Fibroblast of lung (primary cell): Measurements from ENCODE around the gene RPL28. TPM values are rescaled to one million over a fixed set of nuclear protein-coding genes. Genes with fewer than 3 reads are reported as not detected.

Source experiments
- DNase-seq, 2 donors: peaks; one replicate each; pipeline versions ENCODE4 v3.0.0 to v3.0.0-alpha.2; 2010; ENCODE audit warnings: low read depth in 2 of 2
- H2AFZ ChIP-seq: 2 replicates; pipeline ENCODE4 v1.5.1; 2012; ENCODE audit warnings: low read length, control low read depth, inconsistent platforms
- H3K27ac ChIP-seq: 2 replicates; pipeline ENCODE4 v1.5.1; 2011; ENCODE audit warnings: low read length, control low read depth; ENCODE audit not compliant: insufficient read depth
- H3K27me3 ChIP-seq: 2 replicates; pipeline ENCODE4 v1.5.1; 2011; ENCODE audit warnings: mild to moderate bottlenecking, low read length; ENCODE audit not compliant: control insufficient read depth, insufficient read depth
- H3K36me3 ChIP-seq: 2 replicates; pipeline ENCODE4 v1.5.1; 2011; ENCODE audit warnings: low read length; ENCODE audit not compliant: control insufficient read depth, insufficient read depth
- H3K4me1 ChIP-seq: 2 replicates; pipeline ENCODE4 v1.5.1; 2011; ENCODE audit warnings: low read length; ENCODE audit not compliant: control insufficient read depth, insufficient read depth; ENCODE audit errors: extremely low read depth
- H3K4me2 ChIP-seq: 2 replicates; pipeline ENCODE4 v1.5.1; 2011; ENCODE audit warnings: low read length, control low read depth; ENCODE audit not compliant: insufficient read depth; ENCODE audit errors: extremely low read depth
- H3K4me3 ChIP-seq, 4 experiments: fragments of 200-600 bp in 1 of 4; sonication (generic) in 1 of 4; replicated peaks in 1 of 4; 2 replicates each; pipeline ENCODE4 v1.5.1; 2011 to 2016; ENCODE audit warnings: low read length in 4 of 4, low read depth in 3 of 4, mild to moderate bottlenecking in 3 of 4, control low read depth in 2 of 4, inconsistent platforms in 1 of 4, mixed read lengths in 1 of 4; ENCODE audit not compliant: insufficient read depth in 1 of 4; ENCODE audit errors: control extremely low read depth in 1 of 4
- H3K79me2 ChIP-seq: 2 replicates; pipeline ENCODE4 v1.5.1; 2012; ENCODE audit warnings: mild to moderate bottlenecking, low read length, inconsistent platforms; ENCODE audit not compliant: control insufficient read depth, insufficient read depth
- H3K9ac ChIP-seq: 2 replicates; pipeline ENCODE4 v1.5.1; 2011; ENCODE audit warnings: mild to moderate bottlenecking, low read length, control low read depth; ENCODE audit not compliant: insufficient read depth
- H3K9me3 ChIP-seq: 2 replicates; pipeline ENCODE4 v1.5.1; 2012; ENCODE audit warnings: low read depth, low read length; ENCODE audit not compliant: control insufficient read depth, insufficient read depth
- H4K20me1 ChIP-seq: 2 replicates; pipeline ENCODE4 v1.5.1; 2011; ENCODE audit warnings: low read length; ENCODE audit not compliant: control insufficient read depth, insufficient read depth; ENCODE audit errors: extremely low read depth
- CTCF ChIP-seq, 2 donors: IDR thresholded peaks in 1 of 2; conservative IDR thresholded peaks in 1 of 2; 1 replicate in 1 of 2; 2 replicates in 1 of 2; pipeline ENCODE4 v1.5.1; 2011 to 2012; ENCODE audit warnings: low read length in 2 of 2, control low read depth in 1 of 2, inconsistent platforms in 1 of 2, low read depth in 1 of 2, mild to moderate bottlenecking in 1 of 2
- EZH2 ChIP-seq: IDR thresholded peaks from 2 replicates; pipeline ENCODE4 v1.5.1; 2012; ENCODE audit warnings: low read length, control low read depth, mild to moderate bottlenecking; ENCODE audit errors: missing control alignments
- polyA plus RNA-seq, 2 donors: library from polyadenylated mRNA; depleted of rRNA in 1 of 2; stranded (reverse) in 1 of 2; unstranded in 1 of 2; fragments of >200 nt; gene quantifications; 2 replicates each; pipeline ENCODE4 v1.2.1, GENCODE V29; 2011 to 2012; ENCODE audit warnings: missing spikeins in 1 of 2
- total RNA-seq: library from RNA; depleted of rRNA; stranded (reverse); fragments of >200 nt; gene quantifications from 2 replicates; pipeline ENCODE4 v1.2.1, GENCODE V29; 2014

RPL28 gene
- total and polyA plus RNA-seq, 2 donors (not counting 1 experiment from before 2014, with no cell fraction given): 146 to 665 TPM

- TF ChIP-seq CTCF (conservative IDR thresholded peaks at IDR 0.05 in 1 of 2, IDR thresholded peaks at IDR 0.05 in 1 of 2; ENCODE audit: low read depth in 1 of 2, low read length in 2 of 2) (no peak), EZH2 (no peak)
- Histone ChIP-seq H3K27ac (no peak within 1 kb of the TSS), H3K27me3 (no peaks in the 10 kb centered on the region), H3K4me3 (no peak within 1 kb of the TSS), H3K36me3 (no peaks in the 10 kb centered on the region), H2AFZ (no peak within 1 kb of the TSS), H3K9ac (no peak within 1 kb of the TSS), H3K9me3 (no peaks in the 10 kb centered on the region), H3K79me2 (no peaks in the 10 kb centered on the region), H4K20me1 (no peaks in the 10 kb centered on the region), H3K4me1 (no peaks in the 10 kb centered on the region), H3K4me2 (no peak within 1 kb of the TSS)
- no peak for DNase-seq
Measured at GRCh38 chr19:55362990-55363716, 22.6 kb upstream of the RPL28 start, which contains the start of gene GARIN5B. GARIN5B (minus strand) TSS chr19:55363260; CDS start chr19:55363066, 194 bp downstream.

- H3K4me2 ChIP-seq: no peak overlapping the region
- no peak for DNase-seq
- no peak overlapping the region for H2AFZ ChIP-seq
- no peak overlapping the region for H3K9ac ChIP-seq
- no peaks in the 10 kb centered on the region for H3K9me3 ChIP-seq
- TF ChIP-seq EZH2 (no peak), CTCF (conservative IDR thresholded peaks at IDR 0.05 in 1 of 2, IDR thresholded peaks at IDR 0.05 in 1 of 2; ENCODE audit: low read depth in 1 of 2, low read length in 2 of 2) (no peak)
- H3K4me1 ChIP-seq: no peaks in the 10 kb centered on the region
- no peak overlapping the region for H3K27ac ChIP-seq
- H3K36me3 ChIP-seq: no peaks in the 10 kb centered on the region
- no peak overlapping the region for H3K4me3 ChIP-seq
- no peaks in the 10 kb centered on the region for H4K20me1 ChIP-seq
- H3K27me3 ChIP-seq: no peaks in the 10 kb centered on the region
- H3K79me2 ChIP-seq: no peaks in the 10 kb centered on the region
Measured at GRCh38 chr19:55365245-55365644, 20.5 kb upstream of the RPL28 start.

- peaks cover 4% of the 10 kb centered on the region for H3K4me1 ChIP-seq
- DNase-seq: no peak
- no peak for TF ChIP-seq EZH2
- H3K27ac ChIP-seq: no peak overlapping the region
- H2AFZ ChIP-seq: no peak overlapping the region
- no peaks in the 10 kb centered on the region for H3K79me2 ChIP-seq
- no peaks in the 10 kb centered on the region for H3K27me3 ChIP-seq
- no peaks in the 10 kb centered on the region for H3K9me3 ChIP-seq
- no peaks in the 10 kb centered on the region for H4K20me1 ChIP-seq
- no peak overlapping the region for H3K9ac ChIP-seq
- H3K4me3 ChIP-seq: no peak overlapping the region
- H3K4me2 ChIP-seq: no peak overlapping the region
- H3K36me3 ChIP-seq: no peaks in the 10 kb centered on the region
Measured at GRCh38 chr19:55365964-55366363, 19.8 kb upstream of the RPL28 start.
